Right lobe of liver (tissue), 6 donors: ENCODE results near the gene GAB1. TPM values are rescaled to one million over a fixed set of nuclear protein-coding genes. Genes with fewer than 3 reads are reported as not detected.

Experiments used
- ATAC-seq, 4 donors: fragments of 200-7000 bp; cut with Tn5 transposase; one replicate each; pipeline ENCODE4 v1.9.1; 2020; ENCODE audit warnings: mild to moderate bottlenecking in 4 of 4, moderate library complexity in 4 of 4
- DNase-seq, 3 donors: peaks; one replicate each; pipeline ENCODE4 v3.0.0-alpha.2; 2020
- H3K27ac ChIP-seq, 3 donors: fragments of 200-600 bp; one replicate each; pipeline ENCODE4 v1.8.0; 2022
- H3K27me3 ChIP-seq, 2 donors: fragments of 200-600 bp; one replicate each; pipeline ENCODE4 v1.8.0; 2022
- H3K36me3 ChIP-seq, 4 donors: fragments of 200-600 bp; sonication (generic) in 1 of 4; one replicate each; pipeline versions ENCODE4 v1.5.1 to v1.8.0; 2017 to 2022; ENCODE audit warnings: control low read depth in 1 of 4
- H3K4me1 ChIP-seq, 4 donors: fragments of 200-600 bp; sonication (generic) in 1 of 4; one replicate each; pipeline versions ENCODE4 v1.5.1 to v1.8.0; 2017 to 2022; ENCODE audit warnings: control low read depth in 1 of 4
- H3K4me3 ChIP-seq, 3 donors: fragments of 200-600 bp; one replicate each; pipeline ENCODE4 v1.8.0; 2022
- H3K9me3 ChIP-seq, 4 donors: fragments of 200-600 bp; sonication (generic) in 1 of 4; one replicate each; pipeline versions ENCODE4 v1.5.1 to v1.8.0; 2017 to 2022; ENCODE audit warnings: control low read depth in 1 of 4
- POLR2A ChIP-seq: fragments of 450-650 bp; IDR thresholded peaks from one replicate; pipeline ENCODE4 v1.6.1; 2017; ENCODE audit warnings: antibody characterized with exemption, mild to moderate bottlenecking
- WGBS: methylation state at CpG from one replicate; pipeline ENCODE4 v1.1.6; 2018; ENCODE audit warnings: low coverage, low lambda C conversion rate; ENCODE audit not compliant: insufficient coverage; ENCODE audit errors: missing lambda C conversion rate; 5-methylcytosine and 5-hydroxymethylcytosine counted together
- intact Hi-C, 2 donors: fragments of 100-400 bp; cut with DNase I; formaldehyde crosslinking; loops; one replicate each; pipeline versions ENCODE4 v1.11.2 to v1.14.1; 2022
- total RNA-seq, 6 experiments: library from RNA; depleted of rRNA in 2 of 6; stranded (reverse); fragments of >200 nt in 2 of 6; fragmentation: NEBNext Ultra II Directional in 3 of 6; extraction: Animal tissue kit (Norgen Biotek cat#: 25700) in 3 of 6; gene quantifications; one replicate each; pipeline versions ENCODE4 v1.1.0 to v1.2.4, GENCODE V29; 2016 to 2023
- TF ChIP-seq, protein P1 (sequence below), 4 donors: fragments of 200-600 bp in 3 of 4; fragments of 450-650 bp in 1 of 4; IDR thresholded peaks; one replicate each; pipeline versions ENCODE4 v1.5.1 to v1.8.0; 2016 to 2022; ENCODE audit warnings: antibody characterized with exemption in 4 of 4, mild to moderate bottlenecking in 2 of 4
- donor health status: DM: no; HTN: yes; CAD: no.
- donor health status: DM: no; HTN: no; CAD: no.
- donor health status: DM: no; HTN: no; CAD: no.
- donor health status: DM: no; HTN: yes; CAD: no.
- donor health status: DM: no; HTN: yes; CAD: no.

The GAB1 gene
- total RNA-seq, 6 experiments from 2014 or later, result 7.0 to 13.0 (median 9.7) TPM

DNA sequence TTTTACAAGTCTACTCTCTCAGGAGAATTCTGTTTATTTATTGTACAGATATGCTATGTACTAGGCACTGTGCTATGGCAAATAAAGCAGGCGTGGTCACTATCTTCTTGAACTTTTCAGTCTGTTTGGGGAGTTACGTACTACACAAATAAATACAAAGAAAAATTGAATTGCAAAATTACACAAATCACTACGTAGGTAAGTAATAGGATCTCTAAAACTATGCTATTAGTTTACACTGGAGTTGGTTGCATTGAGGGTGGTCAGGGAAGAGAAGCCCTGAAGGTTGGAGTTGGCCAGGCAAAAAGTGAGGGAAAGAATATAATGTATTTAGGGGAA lies 75.7 kb downstream of the GAB1 start:
- DNase-seq (no peak), ATAC-seq (no peak)
- Histone ChIP-seq H3K4me1 (peaks cover 0 to 5% (median 0%) of the 10 kb centered on the region in 4 donors), H3K9me3 (no peaks in the 10 kb centered on the region), H3K27me3 (no peaks in the 10 kb centered on the region), H3K27ac (no peak overlapping the region), H3K36me3 (peaks cover 0 to 3% (median 0%) of the 10 kb centered on the region in 4 donors), H3K4me3 (no peak overlapping the region)
- intact Hi-C loops, result no loop called here
- WGBS, result 44% methylated on average over 3 of the region's 3 CpGs
- TF ChIP-seq, protein P1, sequence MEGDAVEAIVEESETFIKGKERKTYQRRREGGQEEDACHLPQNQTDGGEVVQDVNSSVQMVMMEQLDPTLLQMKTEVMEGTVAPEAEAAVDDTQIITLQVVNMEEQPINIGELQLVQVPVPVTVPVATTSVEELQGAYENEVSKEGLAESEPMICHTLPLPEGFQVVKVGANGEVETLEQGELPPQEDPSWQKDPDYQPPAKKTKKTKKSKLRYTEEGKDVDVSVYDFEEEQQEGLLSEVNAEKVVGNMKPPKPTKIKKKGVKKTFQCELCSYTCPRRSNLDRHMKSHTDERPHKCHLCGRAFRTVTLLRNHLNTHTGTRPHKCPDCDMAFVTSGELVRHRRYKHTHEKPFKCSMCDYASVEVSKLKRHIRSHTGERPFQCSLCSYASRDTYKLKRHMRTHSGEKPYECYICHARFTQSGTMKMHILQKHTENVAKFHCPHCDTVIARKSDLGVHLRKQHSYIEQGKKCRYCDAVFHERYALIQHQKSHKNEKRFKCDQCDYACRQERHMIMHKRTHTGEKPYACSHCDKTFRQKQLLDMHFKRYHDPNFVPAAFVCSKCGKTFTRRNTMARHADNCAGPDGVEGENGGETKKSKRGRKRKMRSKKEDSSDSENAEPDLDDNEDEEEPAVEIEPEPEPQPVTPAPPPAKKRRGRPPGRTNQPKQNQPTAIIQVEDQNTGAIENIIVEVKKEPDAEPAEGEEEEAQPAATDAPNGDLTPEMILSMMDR (IDR thresholded peaks at IDR 0.05), result no peak
- no peak for TF ChIP-seq POLR2A

DNA sequence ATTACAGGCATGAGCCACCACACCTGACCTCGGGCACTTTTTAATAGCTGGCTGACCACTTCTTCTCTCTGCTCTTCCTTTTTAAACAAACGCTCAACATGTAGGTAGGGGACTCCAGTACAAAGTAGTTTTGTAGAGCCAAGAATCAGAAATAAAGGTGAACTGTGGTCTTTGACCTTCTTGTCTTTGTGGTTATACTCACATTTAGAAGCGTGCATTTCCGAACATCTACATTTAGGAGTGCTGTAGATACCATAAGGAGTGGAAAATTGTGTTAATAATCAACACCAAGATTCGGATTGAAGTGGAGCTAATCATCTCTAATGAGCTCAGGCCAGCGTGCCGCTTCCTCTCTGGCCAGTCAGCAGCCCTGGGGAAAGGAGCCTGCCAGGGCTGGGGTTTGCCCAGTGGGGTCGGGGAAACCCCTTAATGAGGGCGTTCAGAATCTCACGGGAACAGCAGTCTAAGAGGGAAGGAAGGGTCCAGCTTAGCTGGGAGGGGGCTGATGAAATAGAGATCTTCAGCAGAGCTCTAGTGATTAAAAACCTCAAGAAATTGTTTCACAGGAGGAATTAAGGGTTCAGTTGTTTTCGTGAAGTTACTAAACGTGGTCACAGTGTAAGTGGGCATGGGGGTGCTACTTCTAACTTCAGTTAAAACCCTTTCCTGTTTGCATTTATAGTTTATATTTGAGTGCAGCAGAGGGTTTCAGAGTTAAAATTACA lies 81.2 kb downstream of the GAB1 start:
- intact Hi-C loops, result no loop called here
- H3K27me3 ChIP-seq, result no peaks in the 10 kb centered on the region
- WGBS, result 80% methylated on average over 12 of the region's 12 CpGs
- peaks cover 0 to 10% (median 0%) of the 10 kb centered on the region in 4 donors for H3K36me3 ChIP-seq
- DNase-seq (no peak), ATAC-seq (no peak)
- no peak for TF ChIP-seq POLR2A
- TF ChIP-seq, protein P1 (IDR thresholded peaks at IDR 0.05), result no peak
- no peak overlapping the region for H3K27ac ChIP-seq
- H3K9me3 ChIP-seq, result no peaks in the 10 kb centered on the region
- no peaks in the 10 kb centered on the region for H3K4me1 ChIP-seq
- H3K4me3 ChIP-seq, result no peak overlapping the region

DNA sequence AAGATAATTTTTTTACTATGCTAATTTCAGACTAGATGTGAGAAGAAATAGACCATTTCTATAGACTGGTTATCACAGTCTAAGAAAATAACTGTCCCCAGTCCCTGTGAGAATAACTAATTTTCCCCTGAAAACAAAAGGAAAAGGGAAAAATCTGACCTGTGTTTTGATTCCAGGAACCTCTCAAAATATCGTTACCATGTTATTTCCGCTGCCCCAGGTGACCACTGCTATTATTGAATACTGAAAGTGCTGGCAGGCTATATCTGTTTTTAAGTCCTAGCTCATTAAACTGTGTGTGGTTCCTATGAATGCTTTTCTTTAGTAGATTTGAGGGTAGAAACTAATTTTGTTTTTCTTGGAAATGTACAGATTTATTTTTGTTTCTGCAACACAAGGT lies 83.6 kb downstream of the GAB1 start:
- H3K36me3 ChIP-seq, result peaks cover 0 to 10% (median 0%) of the 10 kb centered on the region in 4 donors
- no peak overlapping the region for H3K4me3 ChIP-seq
- DNase-seq (no peak), ATAC-seq (peak; percentile 38 to 53 (median 48))
- no peak overlapping the region for H3K27ac ChIP-seq
- H3K27me3 ChIP-seq, result no peaks in the 10 kb centered on the region
- intact Hi-C loops, result no loop called here
- H3K4me1 ChIP-seq, result no peaks in the 10 kb centered on the region
- no peaks in the 10 kb centered on the region for H3K9me3 ChIP-seq
- TF ChIP-seq, protein P1 (IDR thresholded peaks at IDR 0.05), result no peak
- no peak for TF ChIP-seq POLR2A
- 59% methylated on average over 2 of the region's 2 CpGs for WGBS

DNA sequence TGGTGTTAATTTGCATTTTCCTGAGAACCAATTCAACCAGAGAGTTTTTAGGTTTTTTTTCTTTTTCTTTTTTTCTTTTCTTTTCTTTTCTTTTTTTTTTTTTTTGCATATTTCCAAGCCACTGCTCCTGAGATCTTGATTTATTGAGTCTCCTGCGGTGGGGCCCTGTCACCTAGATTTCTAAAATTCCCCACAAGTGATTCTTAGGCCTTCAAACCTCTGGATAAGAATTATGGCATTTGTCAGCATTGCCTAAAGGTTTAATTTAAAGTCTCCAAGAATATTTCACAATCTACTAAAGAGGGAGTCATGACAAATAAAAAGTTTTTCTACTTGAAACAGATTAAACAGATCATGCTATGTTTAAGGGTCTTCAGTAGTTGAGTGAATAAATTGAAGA lies 84.9 kb downstream of the GAB1 start:
- TF ChIP-seq, protein P1 (IDR thresholded peaks at IDR 0.05), result no peak
- TF ChIP-seq POLR2A, result no peak
- WGBS, result 80% methylated on average over 1 of the region's 1 CpG
- no peak overlapping the region for H3K4me3 ChIP-seq
- H3K27ac ChIP-seq, result no peak overlapping the region
- intact Hi-C loops, result no loop called here
- no peak for ATAC-seq
- no peak for DNase-seq
- no peaks in the 10 kb centered on the region for H3K4me1 ChIP-seq
- H3K9me3 ChIP-seq, result no peaks in the 10 kb centered on the region
- no peaks in the 10 kb centered on the region for H3K27me3 ChIP-seq
- peaks cover 0 to 10% (median 0%) of the 10 kb centered on the region in 4 donors for H3K36me3 ChIP-seq
